OCI-LY1 (cell line): ENCODE results near the gene SGSM1.

Experiments
- CTCF ChIP-seq: fragments of 200-600 bp; sonication (generic), shearing (Covaris generic); IDR thresholded peaks from 2 replicates; pipeline ENCODE4 v1.5.1; 2017; ENCODE audit warnings: mild to moderate bottlenecking, antibody characterized with exemption, low read length, moderate library complexity, mixed read lengths
- EZH2 ChIP-seq: fragments of 200-600 bp; sonication (generic), shearing (Covaris generic); IDR thresholded peaks from 2 replicates; pipeline ENCODE4 v1.8.0; 2017; ENCODE audit warnings: borderline replicate concordance, mixed run types, mild to moderate bottlenecking, antibody characterized with exemption, low read length, moderate library complexity, mixed read lengths

- no peak for TF ChIP-seq CTCF
- TF ChIP-seq EZH2 = no peak
Measured at GRCh38 chr22:24826710-24827285, 20.8 kb downstream of the SGSM1 start.
